H9 (cell line): Measurements from ENCODE around the gene CHMP6. TPM values are rescaled to one million over a fixed set of nuclear protein-coding genes. Genes with fewer than 3 reads are reported as not detected.

ENCODE experiments used
- DNase-seq: peaks from one replicate; pipeline ENCODE4 v3.0.0-alpha.2; 2017
- H2AFZ ChIP-seq: one replicate; pipeline ENCODE4 v1.6.1; 2013; ENCODE audit warnings: mild to moderate bottlenecking, low read length, control low read depth, moderate library complexity
- H2AK5ac ChIP-seq: 2 replicates; pipeline ENCODE4 v1.6.1; 2013; ENCODE audit warnings: low read length, control low read depth, mixed read lengths; ENCODE audit not compliant: insufficient read length
- H2BK120ac ChIP-seq: one replicate; pipeline ENCODE4 v1.6.1; 2013; ENCODE audit warnings: low read depth, mild to moderate bottlenecking, low read length, control low read depth, inconsistent platforms; ENCODE audit not compliant: poor library complexity, severe bottlenecking
- H2BK12ac ChIP-seq: 2 replicates; pipeline ENCODE4 v1.6.1; 2013; ENCODE audit warnings: low read length, control low read depth, mixed read lengths, low read depth; ENCODE audit not compliant: insufficient read length
- H2BK15ac ChIP-seq: 2 replicates; pipeline ENCODE4 v1.6.1; 2013; ENCODE audit warnings: low read depth, low read length, control low read depth
- H2BK20ac ChIP-seq: one replicate; pipeline ENCODE4 v1.6.1; 2013; ENCODE audit warnings: low read depth, mild to moderate bottlenecking, low read length, control low read depth, inconsistent platforms; ENCODE audit not compliant: poor library complexity, severe bottlenecking
- H2BK5ac ChIP-seq: 2 replicates; pipeline ENCODE4 v1.6.1; 2013; ENCODE audit warnings: low read length, control low read depth, mixed read lengths; ENCODE audit not compliant: insufficient read length
- H3K14ac ChIP-seq: 2 replicates; pipeline ENCODE4 v1.6.1; 2013; ENCODE audit warnings: low read length, control low read depth; ENCODE audit not compliant: insufficient read depth
- H3K18ac ChIP-seq: 2 replicates; pipeline ENCODE4 v1.6.1; 2013; ENCODE audit warnings: low read depth, mild to moderate bottlenecking, mixed read lengths, low read length, control low read depth; ENCODE audit not compliant: insufficient read length
- H3K23ac ChIP-seq: 2 replicates; pipeline ENCODE4 v1.6.1; 2013; ENCODE audit warnings: low read length, control low read depth, mixed read lengths, low read depth; ENCODE audit not compliant: insufficient read length
- H3K23me2 ChIP-seq: 2 replicates; pipeline ENCODE4 v1.6.1; 2013; ENCODE audit warnings: low read depth, mild to moderate bottlenecking, mixed read lengths, low read length, control low read depth; ENCODE audit not compliant: insufficient read length, poor library complexity, severe bottlenecking
- H3K27ac ChIP-seq: 2 replicates; pipeline ENCODE4 v1.5.1; 2013; ENCODE audit warnings: low read length, control low read depth, mixed read lengths, low read depth; ENCODE audit not compliant: insufficient read length
- H3K27me3 ChIP-seq: 2 replicates; pipeline ENCODE4 v1.6.1; 2013; ENCODE audit warnings: low read length, control low read depth, inconsistent platforms; ENCODE audit not compliant: insufficient read depth
- H3K4ac ChIP-seq: 2 replicates; pipeline ENCODE4 v1.6.1; 2013; ENCODE audit warnings: low read depth, mild to moderate bottlenecking, control low read depth, inconsistent platforms, low read length, moderate library complexity
- H3K4me1 ChIP-seq: 2 replicates; pipeline ENCODE4 v1.6.1; 2013; ENCODE audit warnings: low read length, control low read depth, inconsistent platforms; ENCODE audit not compliant: insufficient read depth
- H3K4me2 ChIP-seq: 2 replicates; pipeline ENCODE4 v1.6.1; 2013; ENCODE audit warnings: low read length, control low read depth, mixed read lengths; ENCODE audit not compliant: insufficient read length, insufficient read depth
- H3K56ac ChIP-seq: 2 replicates; pipeline ENCODE4 v1.6.1; 2013; ENCODE audit warnings: low read depth, mild to moderate bottlenecking, mixed read lengths, low read length, control low read depth; ENCODE audit not compliant: insufficient read length
- H3K79me1 ChIP-seq: 2 replicates; pipeline ENCODE4 v1.6.1; 2013; ENCODE audit warnings: low read depth, mild to moderate bottlenecking, moderate library complexity, low read length, control low read depth, inconsistent platforms; ENCODE audit not compliant: insufficient read depth, poor library complexity, severe bottlenecking
- H3K79me2 ChIP-seq: 2 replicates; pipeline ENCODE4 v1.6.1; 2013; ENCODE audit warnings: low read length, control low read depth, inconsistent platforms; ENCODE audit not compliant: insufficient read depth
- H3K9ac ChIP-seq: 2 replicates; pipeline ENCODE4 v1.6.1; 2013; ENCODE audit warnings: low read length, control low read depth, mixed read lengths; ENCODE audit not compliant: insufficient read length; ENCODE audit errors: extremely low read depth
- H3K9me3 ChIP-seq: one replicate; pipeline ENCODE4 v1.6.1; 2013; ENCODE audit warnings: low read depth, low read length, inconsistent platforms; ENCODE audit not compliant: control insufficient read depth
- H3T11ph ChIP-seq: one replicate; pipeline ENCODE4 v1.6.1; 2013; ENCODE audit warnings: mild to moderate bottlenecking, low read length, control low read depth, inconsistent platforms
- H4K20me1 ChIP-seq: one replicate; pipeline ENCODE4 v1.6.1; 2013; ENCODE audit not compliant: control insufficient read depth, insufficient read length, insufficient read depth
- H4K5ac ChIP-seq: 2 replicates; pipeline ENCODE4 v1.6.1; 2013; ENCODE audit warnings: low read depth, mild to moderate bottlenecking, mixed read lengths, low read length, control low read depth; ENCODE audit not compliant: insufficient read length
- H4K8ac ChIP-seq: replicated peaks from 2 replicates; pipeline ENCODE4 v1.6.1; 2013; ENCODE audit warnings: low read length, control low read depth, mixed read lengths, low read depth; ENCODE audit not compliant: insufficient read length
- H4K91ac ChIP-seq: 2 replicates; pipeline ENCODE4 v1.6.1; 2013; ENCODE audit warnings: low read depth, mild to moderate bottlenecking, moderate library complexity, mixed read lengths, low read length, control low read depth; ENCODE audit not compliant: insufficient read length
- H3K27ac Mint-ChIP-seq, 3 experiments: 2 replicates in 2 of 3; 3 replicates in 1 of 3; pipeline ENCODE4 v1.8.0; 2020 to 2021; ENCODE audit warnings: mixed read lengths in 3 of 3, mild to moderate bottlenecking in 1 of 3, moderate library complexity in 1 of 3
- H3K27me3 Mint-ChIP-seq: 2 replicates; pipeline ENCODE4 v1.8.0; 2021; ENCODE audit warnings: low read depth, mild to moderate bottlenecking, moderate library complexity, mixed read lengths
- H3K36me3 Mint-ChIP-seq, 3 experiments: 2 replicates in 2 of 3; 3 replicates in 1 of 3; pipeline ENCODE4 v1.8.0; 2020 to 2021; ENCODE audit warnings: low read depth in 3 of 3, mixed read lengths in 3 of 3; ENCODE audit not compliant: insufficient read depth in 1 of 3
- H3K4me1 Mint-ChIP-seq, 2 experiments: 2 replicates each; pipeline ENCODE4 v1.8.0; 2020; ENCODE audit warnings: mixed read lengths in 2 of 2
- H3K4me3 Mint-ChIP-seq, 2 experiments: 2 replicates in 1 of 2; 3 replicates in 1 of 2; pipeline ENCODE4 v1.8.0; 2020 to 2021; ENCODE audit warnings: mild to moderate bottlenecking in 2 of 2, mixed read lengths in 2 of 2, moderate library complexity in 1 of 2
- H3K9me3 Mint-ChIP-seq, 2 experiments: 2 replicates in 1 of 2; 3 replicates in 1 of 2; pipeline ENCODE4 v1.8.0; 2020; ENCODE audit warnings: mild to moderate bottlenecking in 2 of 2, mixed read lengths in 2 of 2, moderate library complexity in 1 of 2
- CTCF ChIP-seq: fragments of 200-600 bp; sonication (generic); conservative IDR thresholded peaks from 3 replicates; pipeline ENCODE4 v1.8.0; 2021; ENCODE audit warnings: antibody characterized with exemption, mild to moderate bottlenecking
- WGBS: extraction: QIAGEN DNeasy Blood & Tissue Kit; methylation state at CpG from one replicate; pipeline ENCODE4 v1.1.7; 2013; ENCODE audit warnings: missing lambda C conversion rate, low lambda C conversion rate, mixed read lengths; ENCODE audit not compliant: insufficient read length; ENCODE audit errors: extremely low coverage; 5-methylcytosine and 5-hydroxymethylcytosine counted together
- total RNA-seq: library from RNA; stranded (reverse); gene quantifications from 2 replicates; pipeline ENCODE4 v1.2.1, GENCODE V29; 2021

CHMP6 gene
- total RNA-seq, 1 experiment from 2014 or later = 23.4 TPM

- H2AFZ ChIP-seq = no peak overlapping the region
- H3K36me3 Mint-ChIP-seq = no peaks in the 10 kb centered on the region
Observed at GRCh38 chr17:80977172-80977571, 14.5 kb upstream of the CHMP6 start.

More at GRCh38 chr17:80977172-80977571, 14.5 kb upstream of the CHMP6 start:
- H4K91ac ChIP-seq = no peak overlapping the region
- H4K8ac ChIP-seq = no peak overlapping the region
- H4K5ac ChIP-seq = no peak overlapping the region
- Mint-ChIP-seq H3K4me1 (peaks cover 9 to 12% of the 10 kb centered on the region in 2 experiments), H3K9me3 (no peaks in the 10 kb centered on the region; a peak in 2 of 5 replicates), H3K27ac (no peak overlapping the region), H3K27me3 (peaks cover 12% of the 10 kb centered on the region), H3K4me3 (no peak overlapping the region)
- H3K4ac ChIP-seq = no peak overlapping the region
- H2AK5ac ChIP-seq = no peak overlapping the region
- no peak for TF ChIP-seq CTCF
- no peaks in the 10 kb centered on the region for H3K79me2 ChIP-seq
- H3K79me1 ChIP-seq = no peaks in the 10 kb centered on the region
- H2BK20ac ChIP-seq = no peak overlapping the region
- no peak overlapping the region for H3K14ac ChIP-seq
- no peak overlapping the region for H3K56ac ChIP-seq
- no peak overlapping the region for H2BK5ac ChIP-seq
- H2BK120ac ChIP-seq = no peak overlapping the region
- no peaks in the 10 kb centered on the region for H4K20me1 ChIP-seq
- H3K27me3 ChIP-seq = no peaks in the 10 kb centered on the region
- WGBS = no CpG with 5 or more reads among the region's 4 CpGs
- H3K4me2 ChIP-seq = no peak overlapping the region
- H2BK12ac ChIP-seq = no peak overlapping the region
- H3K18ac ChIP-seq = no peak overlapping the region
- no peak overlapping the region for H3K9ac ChIP-seq
- H3K9me3 ChIP-seq = no peaks in the 10 kb centered on the region
- no peaks in the 10 kb centered on the region; the same call in 1 of the 2 replicates for H3K4me1 ChIP-seq
- no peak overlapping the region for H3K23ac ChIP-seq
- no peak overlapping the region for H3K27ac ChIP-seq
- H3T11ph ChIP-seq = no peak overlapping the region
- DNase-seq = no peak
- no peaks in the 10 kb centered on the region for H3K23me2 ChIP-seq
- no peak overlapping the region for H2BK15ac ChIP-seq
